Prostate gland (tissue), 2 donors: ENCODE data around the gene CEBPE.

Experiments used
- CTCF ChIP-seq, 4 experiments: fragments of 200-600 bp in 2 of 4; fragments of 450-650 bp in 2 of 4; sonication (generic) in 2 of 4; IDR thresholded peaks; 1 replicate in 3 of 4; 2 replicates in 1 of 4; pipeline ENCODE4 v1.5.1; 2016 to 2019; ENCODE audit warnings: antibody characterized with exemption in 4 of 4, mild to moderate bottlenecking in 2 of 4, moderate library complexity in 2 of 4
- POLR2A ChIP-seq: fragments of 450-650 bp; IDR thresholded peaks from one replicate; pipeline ENCODE4 v1.6.1; 2016; ENCODE audit warnings: antibody characterized with exemption, mild to moderate bottlenecking

GRCh38 chr14:23078692-23079116 is 40.4 kb downstream of the CEBPE start:
- no peak for TF ChIP-seq CTCF (IDR thresholded peaks at IDR 0.05)
- TF ChIP-seq POLR2A = no peak
